BJ (cell line): Measurements from ENCODE around the gene PRND. TPM values are rescaled to one million over a fixed set of nuclear protein-coding genes. Genes with fewer than 3 reads are reported as not detected.
"Not testable (repeated sequence)": the region's sequence is repeated elsewhere in the genome, so short reads cannot be mapped to it uniquely, and the experiment has no call there.

ENCODE experiments used
- CTCF ChIA-PET: fragments of 350-600 bp; formaldehyde crosslinking; extraction: SDS; loops from one replicate; lab custom pipeline; 2021; ENCODE audit warnings: antibody characterized with exemption, inconsistent platforms; lab: Yijun Ruan, JAX
- POLR2A ChIA-PET: fragments of 300-600 bp; sonication (Branson Sonifier 250); formaldehyde crosslinking; extraction: SDS; loops from one replicate; lab custom pipeline; 2021; ENCODE audit warnings: antibody characterized with exemption; lab: Charles Lee
- DNase-seq: peaks from one replicate; pipeline ENCODE4 v3.0.0-alpha.2; 2011; ENCODE audit warnings: low read depth
- H3K27me3 ChIP-seq: 2 replicates; pipeline ENCODE4 v1.6.0; 2011; ENCODE audit warnings: low read length; ENCODE audit not compliant: control insufficient read depth, insufficient read depth
- H3K36me3 ChIP-seq: 2 replicates; pipeline ENCODE4 v1.5.1; 2011; ENCODE audit warnings: low read length; ENCODE audit not compliant: control insufficient read depth, insufficient read depth
- H3K4me3 ChIP-seq: 2 replicates; pipeline ENCODE4 v1.5.1; 2011; ENCODE audit warnings: low read depth, mild to moderate bottlenecking, control low read depth, low read length
- polyA plus RNA-seq: library from polyadenylated mRNA; depleted of rRNA; stranded (reverse); fragments of >200 nt; gene quantifications from 2 replicates; pipeline ENCODE4 v1.2.3, GENCODE V29; 2011
- TF ChIP-seq, protein P1 (sequence below): IDR thresholded peaks from 2 replicates; pipeline ENCODE4 v1.5.1; 2011; ENCODE audit warnings: low read depth, mild to moderate bottlenecking, control low read depth, inconsistent platforms, low read length, moderate library complexity; ENCODE audit not compliant: insufficient read depth

Gene PRND
- polyA plus RNA-seq, 1 experiment: not detected

DNA sequence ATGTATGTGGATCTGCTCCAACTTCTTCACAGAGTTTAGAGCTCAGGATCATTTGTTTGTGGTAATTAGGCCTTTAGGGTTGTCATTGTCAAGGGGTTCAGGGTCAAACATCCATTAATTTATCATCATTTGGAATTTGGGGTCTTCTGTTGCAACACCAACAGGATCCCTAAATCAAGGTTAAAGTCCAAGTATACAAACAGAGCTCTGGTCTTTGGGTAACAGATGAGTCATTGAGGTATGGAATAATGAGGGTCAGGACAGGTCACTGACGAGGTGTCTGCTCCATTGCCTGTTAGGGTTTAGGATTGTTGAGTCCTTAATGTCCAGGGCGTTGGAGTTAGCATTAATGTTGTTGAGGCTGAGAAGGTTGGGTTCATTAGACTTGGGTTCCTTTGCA is 47.6 kb downstream of the PRND start:
- no peak overlapping the region for H3K4me3 ChIP-seq
- CTCF ChIA-PET: no interaction called here
- no peaks in the 10 kb centered on the region; the same call in 1 of the 2 replicates for H3K27me3 ChIP-seq
- no peak for DNase-seq
- no peaks in the 10 kb centered on the region for H3K36me3 ChIP-seq
- TF ChIP-seq, protein P1, sequence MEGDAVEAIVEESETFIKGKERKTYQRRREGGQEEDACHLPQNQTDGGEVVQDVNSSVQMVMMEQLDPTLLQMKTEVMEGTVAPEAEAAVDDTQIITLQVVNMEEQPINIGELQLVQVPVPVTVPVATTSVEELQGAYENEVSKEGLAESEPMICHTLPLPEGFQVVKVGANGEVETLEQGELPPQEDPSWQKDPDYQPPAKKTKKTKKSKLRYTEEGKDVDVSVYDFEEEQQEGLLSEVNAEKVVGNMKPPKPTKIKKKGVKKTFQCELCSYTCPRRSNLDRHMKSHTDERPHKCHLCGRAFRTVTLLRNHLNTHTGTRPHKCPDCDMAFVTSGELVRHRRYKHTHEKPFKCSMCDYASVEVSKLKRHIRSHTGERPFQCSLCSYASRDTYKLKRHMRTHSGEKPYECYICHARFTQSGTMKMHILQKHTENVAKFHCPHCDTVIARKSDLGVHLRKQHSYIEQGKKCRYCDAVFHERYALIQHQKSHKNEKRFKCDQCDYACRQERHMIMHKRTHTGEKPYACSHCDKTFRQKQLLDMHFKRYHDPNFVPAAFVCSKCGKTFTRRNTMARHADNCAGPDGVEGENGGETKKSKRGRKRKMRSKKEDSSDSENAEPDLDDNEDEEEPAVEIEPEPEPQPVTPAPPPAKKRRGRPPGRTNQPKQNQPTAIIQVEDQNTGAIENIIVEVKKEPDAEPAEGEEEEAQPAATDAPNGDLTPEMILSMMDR: no peak
- POLR2A ChIA-PET: no interaction called here

DNA sequence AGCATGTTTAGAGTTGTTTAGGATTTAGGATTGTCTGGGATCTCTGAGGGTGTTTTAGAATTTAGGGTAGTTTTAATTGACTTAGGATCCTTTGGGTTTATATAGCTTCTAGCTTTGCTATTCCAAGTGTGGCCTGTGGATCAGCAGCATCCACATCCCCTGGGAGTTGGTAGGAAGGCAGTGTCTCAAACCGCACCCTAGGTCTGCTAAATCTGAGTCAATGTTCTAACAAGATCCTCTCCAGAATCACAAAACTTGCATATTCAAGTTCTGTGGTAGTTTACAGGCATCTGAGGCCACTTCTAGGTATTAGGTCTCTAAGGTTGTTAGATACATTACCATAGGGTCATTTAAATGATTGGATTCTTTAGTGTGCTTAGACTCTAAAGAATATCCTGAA is 48.3 kb downstream of the PRND start:
- no peak for DNase-seq
- POLR2A ChIA-PET: no interaction called here

DNA sequence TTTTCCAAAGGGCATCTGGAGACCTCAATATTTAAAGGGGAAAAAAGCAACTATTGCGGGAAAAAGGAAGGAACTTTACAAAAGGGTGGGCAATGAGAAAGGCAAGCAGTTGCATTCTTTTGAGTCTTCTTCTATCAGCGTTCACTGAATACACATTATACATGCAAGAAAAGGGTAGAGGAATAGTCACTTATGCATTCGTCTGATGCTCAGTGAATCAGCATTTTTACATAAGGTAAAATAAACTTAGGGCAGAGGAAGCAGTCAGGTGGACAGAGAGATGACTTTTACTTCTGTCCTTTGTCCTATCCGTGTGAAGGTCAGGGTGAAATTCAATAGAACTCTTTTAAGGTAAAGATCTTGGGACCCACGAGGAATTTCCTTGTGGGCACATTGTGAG is 49.3 kb downstream of the PRND start:
- Histone ChIP-seq H3K27me3 (no peaks in the 10 kb centered on the region; the same call in 1 of the 2 replicates), H3K36me3 (no peaks in the 10 kb centered on the region), H3K4me3 (no peak overlapping the region)
- TF ChIP-seq, protein P1: no peak
- no peak for DNase-seq
- ChIA-PET CTCF (interaction anchor here (0.8 to 0.9 kb wide), 2 partner anchors 178 to 329 kb away, joined by 3 read pairs; no protein-coding TSS in a partner anchor), POLR2A (no interaction called here)

More for the DNA sequence above, 48.3 kb downstream of the PRND start:
- TF ChIP-seq, protein P1: no peak
- CTCF ChIA-PET: no interaction called here
- no peaks in the 10 kb centered on the region for H3K36me3 ChIP-seq
- H3K27me3 ChIP-seq: no peaks in the 10 kb centered on the region; the same call in 1 of the 2 replicates
- no peak overlapping the region for H3K4me3 ChIP-seq

DNA sequence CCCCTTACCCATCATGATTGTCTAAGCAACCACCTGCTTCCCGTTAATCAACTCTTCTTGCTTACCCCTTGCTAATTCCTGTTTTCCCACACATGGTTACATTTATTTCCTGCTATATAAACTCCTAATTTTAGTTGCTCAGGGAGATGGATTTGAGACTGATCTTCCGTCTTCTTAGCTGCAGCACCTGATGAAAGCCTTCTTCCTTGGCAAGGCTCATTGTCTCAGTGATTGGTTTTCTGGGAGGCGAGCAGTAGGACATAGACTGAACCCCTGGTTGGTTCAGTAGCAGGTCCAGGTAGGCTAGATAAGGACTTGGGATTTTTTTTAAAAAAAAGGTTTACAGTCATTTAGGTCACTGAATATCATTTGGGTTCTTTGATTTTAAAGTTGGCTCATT is 50.4 kb downstream of the PRND start:
- ChIA-PET POLR2A (no interaction called here), CTCF (interaction anchor here (0.5 to 1.7 kb wide), 4 partner anchors 31 to 177 kb away, joined by 3 to 7 read pairs (median 3); no protein-coding TSS in a partner anchor)
- no peak overlapping the region for H3K4me3 ChIP-seq
- TF ChIP-seq, protein P1: no peak
- H3K36me3 ChIP-seq: no peaks in the 10 kb centered on the region
- DNase-seq: no peak
- no peaks in the 10 kb centered on the region; the same call in 1 of the 2 replicates for H3K27me3 ChIP-seq

DNA sequence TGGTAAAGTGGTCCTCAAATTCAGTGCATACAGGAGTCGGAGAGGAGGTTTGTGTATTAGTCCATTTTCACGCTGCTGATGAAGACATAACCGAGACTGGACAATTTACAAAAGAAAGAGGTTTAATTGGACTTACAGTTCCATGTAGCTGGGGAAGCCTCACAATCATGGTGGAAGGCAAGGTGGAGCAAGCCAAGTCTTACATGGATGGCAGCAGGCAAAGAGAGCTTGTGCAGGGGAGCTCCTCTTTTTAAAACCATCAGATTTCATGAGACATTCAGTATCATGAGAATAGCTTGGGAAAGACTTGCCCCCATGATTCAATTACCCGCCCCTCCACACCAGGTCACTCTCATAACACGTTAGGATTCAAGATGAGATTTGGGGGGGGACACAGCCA is 51.3 kb downstream of the PRND start:
- CTCF ChIA-PET: interaction anchor here (0.7 to 1.7 kb wide), 2 partner anchors 32 to 184 kb away, joined by 4 to 7 read pairs; no protein-coding TSS in a partner anchor
- DNase-seq, H3K27me3 ChIP-seq, H3K36me3 ChIP-seq, POLR2A ChIA-PET, H3K4me3 ChIP-seq: not testable (repeated sequence)

DNA sequence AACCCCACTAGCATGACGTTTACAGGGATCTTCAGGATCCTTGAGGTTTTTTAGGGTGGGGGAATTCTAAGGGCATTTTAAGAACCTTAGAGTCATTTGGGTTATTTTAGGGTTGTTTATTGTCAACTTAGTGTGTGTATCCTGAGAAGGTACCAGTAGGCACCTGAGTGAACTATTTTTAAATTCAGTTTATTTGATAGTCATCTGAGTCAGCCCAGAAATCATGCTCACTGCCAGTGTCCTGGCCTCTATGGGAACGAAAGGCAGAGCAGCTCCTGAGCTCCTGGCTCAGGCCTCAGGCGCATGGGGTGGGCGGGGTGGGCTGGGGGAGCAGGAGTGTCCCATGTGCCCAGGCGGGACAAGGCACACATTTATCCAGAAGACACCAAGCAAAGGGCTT is 52.0 kb downstream of the PRND start:
- TF ChIP-seq, protein P1: no peak
- POLR2A ChIA-PET: no interaction called here

More for the DNA sequence above, 52.0 kb downstream of the PRND start:
- CTCF ChIA-PET: no interaction called here
- DNase-seq: no peak
- H3K27me3 ChIP-seq: no peaks in the 10 kb centered on the region; the same call in 1 of the 2 replicates
- no peaks in the 10 kb centered on the region for H3K36me3 ChIP-seq
- H3K4me3 ChIP-seq: no peak overlapping the region
